CD4-positive, alpha-beta T cell treated with Interleukin-17A for 4 hours (primary cell): Measurements from ENCODE around the gene UGP2.
"Not testable (repeated sequence)": the region's sequence is repeated elsewhere in the genome, so short reads cannot be mapped to it uniquely, and the experiment has no call there.

Experiments
- DNase-seq: peaks from one replicate; pipeline ENCODE4 v3.0.0-alpha.2; 2020; ENCODE audit warnings: mixed read lengths

Gene UGP2

DNA sequence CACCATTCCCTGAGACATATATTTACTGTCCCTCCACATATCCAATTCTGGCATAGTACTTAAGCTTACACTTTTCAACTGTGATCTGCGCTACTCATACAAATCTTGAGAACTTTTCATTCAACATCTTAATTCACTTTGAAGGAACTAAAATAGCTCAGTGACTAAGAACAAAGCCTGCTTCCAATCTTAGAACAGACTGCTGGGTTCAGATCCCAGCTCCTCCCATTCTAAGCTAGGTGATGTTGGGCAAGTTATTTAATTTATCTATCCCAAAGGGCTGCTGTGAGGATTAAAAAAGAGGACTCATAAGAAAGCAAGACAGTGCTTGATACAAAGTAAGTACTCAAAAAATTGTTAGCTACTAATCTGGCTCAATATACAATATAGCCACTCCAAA is 57.9 kb downstream of the UGP2 start:
- no peak for DNase-seq

DNA sequence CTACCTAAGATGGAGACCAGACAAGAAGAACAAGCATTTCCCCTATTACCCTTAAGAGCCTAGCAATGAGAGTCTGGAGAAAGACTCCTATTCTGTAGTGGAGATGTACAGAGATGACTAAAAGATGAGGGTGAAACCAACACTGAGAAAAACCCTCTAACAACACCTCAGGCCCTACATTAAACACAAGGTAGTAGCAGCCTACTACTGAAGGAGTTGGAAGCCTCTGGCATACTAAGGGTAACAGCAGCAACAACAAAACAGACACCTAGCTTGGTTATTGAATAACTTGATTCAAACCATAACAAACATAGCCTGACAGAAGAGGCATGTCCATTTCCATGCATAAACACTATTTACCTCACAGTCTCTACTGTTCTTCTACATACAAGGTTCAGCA is 60.5 kb downstream of the UGP2 start:
- no peak for DNase-seq

DNA sequence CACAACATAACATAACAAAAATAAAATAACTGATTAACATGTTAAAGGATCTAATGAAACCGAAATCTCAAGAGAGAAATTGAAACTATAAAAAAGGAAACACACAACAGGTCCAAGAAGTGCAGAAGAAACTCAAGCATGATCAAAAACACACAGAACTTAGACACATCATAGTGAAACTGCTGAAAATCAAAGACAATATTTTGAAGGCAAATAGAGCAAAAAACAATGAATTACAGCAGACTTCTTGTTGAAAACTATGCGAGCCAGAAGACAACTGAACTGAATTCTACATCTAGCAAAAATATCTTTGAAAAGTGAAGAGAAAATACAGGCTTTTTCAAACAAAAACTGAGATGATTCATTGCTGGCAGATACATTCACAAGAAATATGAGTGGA is 61.3 kb downstream of the UGP2 start:
- DNase-seq: no peak

DNA sequence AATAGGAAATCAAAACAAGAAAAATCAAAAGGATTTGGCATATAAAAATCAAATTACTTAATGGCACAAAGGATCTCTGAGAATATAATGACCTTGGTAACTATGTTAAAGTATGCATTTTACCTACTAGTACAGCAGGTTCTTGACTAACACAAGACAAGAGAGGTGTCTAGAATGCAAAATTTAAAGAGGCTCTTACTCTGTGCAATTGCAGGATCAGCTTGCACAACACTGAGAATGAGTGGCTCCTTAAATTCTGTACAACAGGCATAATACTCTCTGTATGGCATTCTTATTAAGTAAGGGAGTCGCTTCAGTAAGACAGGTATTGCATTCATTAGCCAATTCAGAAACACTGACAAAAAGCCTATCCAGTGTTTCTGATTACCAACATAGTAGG is 72.6 kb downstream of the UGP2 start:
- DNase-seq: no peak

- DNase-seq: no peak
Observed at GRCh38 chr2:63926815-63927214, 85.1 kb downstream of the UGP2 start.

DNA sequence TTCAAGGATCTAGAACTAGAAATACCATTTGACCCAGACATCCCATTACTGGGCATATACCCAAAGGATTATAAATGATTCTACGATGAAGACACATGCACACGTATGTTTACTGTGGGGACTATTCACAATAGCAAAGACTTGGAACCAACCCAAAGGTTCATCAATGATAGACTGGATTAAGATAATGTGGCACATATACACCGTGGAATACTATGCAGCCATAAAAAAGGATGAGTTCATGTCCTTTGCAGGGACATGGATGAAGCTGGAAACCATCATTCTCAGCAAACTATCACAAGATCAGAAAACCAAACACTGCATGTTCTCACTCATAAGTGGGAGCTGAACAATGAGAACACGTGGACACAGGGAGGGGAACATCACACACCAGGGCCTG is 90.4 kb downstream of the UGP2 start:
- not testable (repeated sequence) for DNase-seq
